ENCODE results near the gene C5.

Gene C5

GRCh38 chr9:120932086-120932823, 117.8 kb downstream of the C5 start:
- no peak for TF ChIP-seq CTCF (IDR thresholded peaks at IDR 0.05)
- DNase-seq: no peak
- Histone ChIP-seq H3K27ac (peak overlapping the region; percentile 94), H3K4me3 (no peak overlapping the region), H3K9me3 (no peaks in the 10 kb centered on the region), H3K27me3 (no peaks in the 10 kb centered on the region), H3K36me3 (no peaks in the 10 kb centered on the region), H3K4me1 (peaks cover 6 to 93% (median 83%) of the 10 kb centered on the region in 4 donors)
- intact Hi-C loops (cut with DNase I; ENCODE audit: low total_unique reads): no loop called here

- Histone ChIP-seq H3K27ac (peak overlapping the region; percentile 94), H3K36me3 (no peaks in the 10 kb centered on the region), H3K4me3 (no peak overlapping the region), H3K9me3 (no peaks in the 10 kb centered on the region), H3K27me3 (no peaks in the 10 kb centered on the region), H3K4me1 (peaks cover 6 to 93% (median 79%) of the 10 kb centered on the region in 4 donors)
- DNase-seq: peak; percentile 65 to 84
- intact Hi-C loops (cut with DNase I; ENCODE audit: low total_unique reads): no loop called here
- TF ChIP-seq CTCF (IDR thresholded peaks at IDR 0.05): no peak
These were observed 118.6 kb downstream of the C5 start for GRCh38 chr9:120931231-120932085.

- no peak for TF ChIP-seq CTCF (IDR thresholded peaks at IDR 0.05)
- no peak for DNase-seq
- H3K4me3 ChIP-seq: peak overlapping the region; percentile 65 to 75
- peak overlapping the region; percentile 94 for H3K27ac ChIP-seq
- H3K9me3 ChIP-seq: no peaks in the 10 kb centered on the region
- intact Hi-C loops (cut with DNase I; ENCODE audit: low total_unique reads): no loop called here
- H3K27me3 ChIP-seq: no peaks in the 10 kb centered on the region
- H3K36me3 ChIP-seq: no peaks in the 10 kb centered on the region
- H3K4me1 ChIP-seq: peaks cover 0 to 93% (median 65%) of the 10 kb centered on the region in 4 donors
These were observed 120.8 kb downstream of the C5 start for GRCh38 chr9:120929229-120929791.

- H3K36me3 ChIP-seq: no peaks in the 10 kb centered on the region
- H3K9me3 ChIP-seq: no peaks in the 10 kb centered on the region
- intact Hi-C loops (cut with DNase I; ENCODE audit: low total_unique reads): no loop called here
- DNase-seq: peak; percentile 75 to 89
- peak in 1 of 2 experiments; percentile 34 for TF ChIP-seq CTCF (IDR thresholded peaks at IDR 0.05)
- peak overlapping the region; percentile 94 for H3K27ac ChIP-seq
- H3K27me3 ChIP-seq: no peaks in the 10 kb centered on the region
- H3K4me3 ChIP-seq: peak overlapping the region; percentile 65 to 75
- peaks cover 0 to 93% (median 61%) of the 10 kb centered on the region in 4 donors for H3K4me1 ChIP-seq
These were observed 121.4 kb downstream of the C5 start for GRCh38 chr9:120928483-120929228.

- intact Hi-C loops (cut with DNase I; ENCODE audit: low total_unique reads): no loop called here
- peak; percentile 50 to 82 for DNase-seq
- peak overlapping the region; percentile 65 to 75 for H3K4me3 ChIP-seq
- peaks cover 0 to 93% (median 58%) of the 10 kb centered on the region in 4 donors for H3K4me1 ChIP-seq
- no peaks in the 10 kb centered on the region for H3K9me3 ChIP-seq
- no peak for TF ChIP-seq CTCF (IDR thresholded peaks at IDR 0.05)
- no peaks in the 10 kb centered on the region for H3K27me3 ChIP-seq
- no peaks in the 10 kb centered on the region for H3K36me3 ChIP-seq
- peak overlapping the region; percentile 94 for H3K27ac ChIP-seq
These were observed 122.0 kb downstream of the C5 start for GRCh38 chr9:120928015-120928482.
